ENCODE measurements around the gene SAMD14.
"Not testable (repeated sequence)": the region's sequence is repeated elsewhere in the genome, so short reads cannot be mapped to it uniquely, and the experiment has no call there.

Gene SAMD14

GRCh38 chr17:50075446-50076032 is 54.4 kb downstream of the SAMD14 start:
- DNase-seq (ENCODE audit: low read depth in 2 of 2), result no peak

GRCh38 chr17:50074227-50074626 is 55.7 kb downstream of the SAMD14 start:
- no peak for DNase-seq (ENCODE audit: low read depth in 2 of 2)

- no peak for DNase-seq (ENCODE audit: low read depth in 2 of 2)
Observed at GRCh38 chr17:50072925-50073324, 57.0 kb downstream of the SAMD14 start.

- no peak for DNase-seq (ENCODE audit: low read depth in 2 of 2)
Observed at GRCh38 chr17:50072130-50072529, 57.8 kb downstream of the SAMD14 start.

- DNase-seq (ENCODE audit: low read depth in 2 of 2), result no peak
Observed at GRCh38 chr17:50071692-50072091, 58.3 kb downstream of the SAMD14 start.

- no peak for DNase-seq (ENCODE audit: low read depth in 2 of 2)
Observed at GRCh38 chr17:50070908-50071680, 58.9 kb downstream of the SAMD14 start.

- DNase-seq (ENCODE audit: low read depth in 2 of 2), result no peak
Observed at GRCh38 chr17:50067996-50068395, 62.0 kb downstream of the SAMD14 start.

GRCh38 chr17:50066995-50067394 is 63.0 kb downstream of the SAMD14 start:
- no peak for DNase-seq (ENCODE audit: low read depth in 2 of 2)

GRCh38 chr17:50065056-50065455 is 64.9 kb downstream of the SAMD14 start:
- DNase-seq (ENCODE audit: low read depth in 2 of 2), result no peak

- DNase-seq (ENCODE audit: low read depth in 2 of 2), result no peak
Observed at GRCh38 chr17:50064253-50065001, 65.5 kb downstream of the SAMD14 start.

GRCh38 chr17:50063561-50064252 is 66.3 kb downstream of the SAMD14 start:
- DNase-seq (ENCODE audit: low read depth in 2 of 2), result no peak

GRCh38 chr17:50062293-50063243 is 67.4 kb downstream of the SAMD14 start:
- DNase-seq (ENCODE audit: low read depth in 2 of 2), result no peak

GRCh38 chr17:50061713-50062045 is 68.3 kb downstream of the SAMD14 start:
- not testable (repeated sequence) for DNase-seq (ENCODE audit: low read depth in 2 of 2)

GRCh38 chr17:50060951-50061712 is 68.8 kb downstream of the SAMD14 start:
- no peak for DNase-seq (ENCODE audit: low read depth in 2 of 2)

Data from stimulated activated CD4-positive, alpha-beta T cell treated with anti-CD3 and anti-CD28 coated beads, Interleukin-1b, Interleukin-23, amount 100 ng/mL, for 4 hours (primary cell).